ENCODE measurements around the gene PACRG. TPM values are rescaled to one million over a fixed set of nuclear protein-coding genes. Genes with fewer than 3 reads are reported as not detected.

PACRG gene
- total RNA-seq, 1 experiment from 2014 or later: 0.26 TPM

- H3K27ac Mint-ChIP-seq: no peak overlapping the region
- no peak overlapping the region for H3K23ac ChIP-seq (ENCODE audit: insufficient read length, low read depth, low read length)
- no peak overlapping the region for H3K4me3 Mint-ChIP-seq
- WGBS (ENCODE audit: extremely low coverage, insufficient read length, low lambda C conversion rate): no CpG with 5 or more reads among the region's 10 CpGs
- H3K14ac ChIP-seq (ENCODE audit: insufficient read depth, low read length): no peak overlapping the region
- peaks cover 4 to 6% of the 10 kb centered on the region in 2 experiments; a peak in 4 of 5 replicates for H3K9me3 Mint-ChIP-seq
- no peak overlapping the region for H2BK15ac ChIP-seq (ENCODE audit: low read depth, low read length)
- H2BK5ac ChIP-seq (ENCODE audit: insufficient read length, low read length): no peak overlapping the region
- H3T11ph ChIP-seq (ENCODE audit: low read length): no peak overlapping the region
- no peaks in the 10 kb centered on the region for H3K4me1 ChIP-seq (ENCODE audit: insufficient read depth, low read length)
- H2AFZ ChIP-seq (ENCODE audit: low read length): no peak overlapping the region
- H3K9ac ChIP-seq (ENCODE audit: extremely low read depth, insufficient read length, low read length): no peak overlapping the region
- no peak for DNase-seq
- no peak overlapping the region for H3K4ac ChIP-seq (ENCODE audit: low read depth, low read length)
- H2AK5ac ChIP-seq (ENCODE audit: insufficient read length, low read length): no peak overlapping the region
- H3K23me2 ChIP-seq (ENCODE audit: insufficient read length, low read depth, low read length, poor library complexity, severe bottlenecking): no peaks in the 10 kb centered on the region
- no peak for TF ChIP-seq CTCF (conservative IDR thresholded peaks at IDR 0.05)
- no peak overlapping the region for H3K4me2 ChIP-seq (ENCODE audit: insufficient read depth, insufficient read length, low read length)
- no peak overlapping the region for H4K5ac ChIP-seq (ENCODE audit: insufficient read length, low read depth, low read length)
- H3K27me3 Mint-ChIP-seq (ENCODE audit: low read depth): peaks cover 6% of the 10 kb centered on the region; the same call in 1 of the 2 replicates
- H3K56ac ChIP-seq (ENCODE audit: insufficient read length, low read depth, low read length): no peak overlapping the region
- no peak overlapping the region for H2BK120ac ChIP-seq (ENCODE audit: low read depth, low read length, poor library complexity, severe bottlenecking)
- no peaks in the 10 kb centered on the region for H3K4me1 Mint-ChIP-seq
- H3K79me2 ChIP-seq (ENCODE audit: insufficient read depth, low read length): no peaks in the 10 kb centered on the region
- peaks cover 0 to 6% (median 0%) of the 10 kb centered on the region in 3 experiments; a peak in 3 of 7 replicates for H3K36me3 Mint-ChIP-seq (ENCODE audit: insufficient read depth in 1 of 3, low read depth in 3 of 3)
- no peak overlapping the region for H2BK20ac ChIP-seq (ENCODE audit: low read depth, low read length, poor library complexity, severe bottlenecking)
- no peaks in the 10 kb centered on the region for H3K9me3 ChIP-seq (ENCODE audit: control insufficient read depth, low read depth, low read length)
- no peaks in the 10 kb centered on the region for H3K27me3 ChIP-seq (ENCODE audit: insufficient read depth, low read length)
- no peak overlapping the region for H4K91ac ChIP-seq (ENCODE audit: insufficient read length, low read depth, low read length)
- no peak overlapping the region for H3K18ac ChIP-seq (ENCODE audit: insufficient read length, low read depth, low read length)
- H3K79me1 ChIP-seq (ENCODE audit: insufficient read depth, low read depth, low read length, poor library complexity, severe bottlenecking): no peaks in the 10 kb centered on the region
- no peak overlapping the region for H4K8ac ChIP-seq (replicated peaks; ENCODE audit: insufficient read length, low read depth, low read length)
- no peak overlapping the region for H3K27ac ChIP-seq (ENCODE audit: insufficient read length, low read depth, low read length)
- H2BK12ac ChIP-seq (ENCODE audit: insufficient read length, low read depth, low read length): no peak overlapping the region
- H4K20me1 ChIP-seq (ENCODE audit: control insufficient read depth, insufficient read depth, insufficient read length): no peaks in the 10 kb centered on the region
Observed at GRCh38 chr6:163136681-163137397, 409.1 kb downstream of the PACRG start.
